ENCODE results near the gene STXBP2. TPM values are rescaled to one million over a fixed set of nuclear protein-coding genes. Genes with fewer than 3 reads are reported as not detected.

Gene STXBP2
- total and polyA plus RNA-seq, 4 donors = 80.3 to 455 (median 195) TPM

- Histone ChIP-seq H3K4me3 (no peak overlapping the region), H3K4me1 (ENCODE audit: control insufficient read depth in 5 of 5, insufficient read depth in 5 of 5, low read length in 5 of 5) (peaks cover 4 to 12% (median 7%) of the 10 kb centered on the region in 5 donors), H3K27me3 (ENCODE audit: control insufficient read depth in 3 of 3, insufficient read depth in 3 of 3, low read length in 2 of 3) (no peaks in the 10 kb centered on the region), H3K36me3 (ENCODE audit: control insufficient read depth in 4 of 4, insufficient read depth in 4 of 4, low read length in 4 of 4) (peaks cover 20 to 69% (median 25%) of the 10 kb centered on the region in 4 donors), H3K27ac (ENCODE audit: low read depth in 1 of 2, low read length in 1 of 2) (no peak overlapping the region), H3K9ac (ENCODE audit: insufficient read depth in 1 of 2, low read length in 2 of 2) (no peak overlapping the region), H3K9me3 (ENCODE audit: control insufficient read depth in 4 of 4, insufficient read depth in 3 of 4, low read length in 3 of 4) (no peaks in the 10 kb centered on the region)
- DNase-seq = no peak
- no peak for ATAC-seq (ENCODE audit: insufficient read depth, low FRiP score)
- 93% methylated on average over 17 of the region's 17 CpGs for WGBS, 2 donors
- no peak for TF ChIP-seq CTCF (IDR thresholded peaks at IDR 0.05; ENCODE audit: control extremely low read depth, extremely low read depth)
Measured at GRCh38 chr19:7624810-7625209, 12.1 kb upstream of the STXBP2 start.

- Histone ChIP-seq H3K27ac (ENCODE audit: low read depth in 1 of 2, low read length in 1 of 2) (no peak overlapping the region), H3K27me3 (ENCODE audit: control insufficient read depth in 3 of 3, insufficient read depth in 3 of 3, low read length in 2 of 3) (no peaks in the 10 kb centered on the region), H3K9me3 (ENCODE audit: control insufficient read depth in 4 of 4, insufficient read depth in 3 of 4, low read length in 3 of 4) (no peaks in the 10 kb centered on the region), H3K4me3 (no peak overlapping the region), H3K4me1 (ENCODE audit: control insufficient read depth in 5 of 5, insufficient read depth in 5 of 5, low read length in 5 of 5) (peaks cover 7 to 18% (median 11%) of the 10 kb centered on the region in 5 donors), H3K9ac (ENCODE audit: insufficient read depth in 1 of 2, low read length in 2 of 2) (no peak overlapping the region), H3K36me3 (ENCODE audit: control insufficient read depth in 4 of 4, insufficient read depth in 4 of 4, low read length in 4 of 4) (peaks cover 14 to 59% (median 25%) of the 10 kb centered on the region in 4 donors)
- DNase-seq = no peak
- WGBS, 2 donors = 97 to 98% methylated on average over 31 to 34 of the region's 34 CpGs
- no peak for TF ChIP-seq CTCF (IDR thresholded peaks at IDR 0.05; ENCODE audit: control extremely low read depth, extremely low read depth)
- ATAC-seq (ENCODE audit: insufficient read depth, low FRiP score) = no peak
Measured at GRCh38 chr19:7625763-7626372, 11.0 kb upstream of the STXBP2 start.

GRCh38 chr19:7627166-7627565, 9.7 kb upstream of the STXBP2 start:
- 96% methylated on average over 22 to 24 of the region's 24 CpGs for WGBS, 2 donors

More at GRCh38 chr19:7627166-7627565, 9.7 kb upstream of the STXBP2 start:
- no peaks in the 10 kb centered on the region for H3K27me3 ChIP-seq (ENCODE audit: control insufficient read depth in 3 of 3, insufficient read depth in 3 of 3, low read length in 2 of 3)
- no peak overlapping the region for H3K27ac ChIP-seq (ENCODE audit: low read depth in 1 of 2, low read length in 1 of 2)
- H3K4me3 ChIP-seq = no peak overlapping the region
- peaks cover 7 to 19% (median 12%) of the 10 kb centered on the region in 5 donors for H3K4me1 ChIP-seq (ENCODE audit: control insufficient read depth in 5 of 5, insufficient read depth in 5 of 5, low read length in 5 of 5)
- ATAC-seq (ENCODE audit: insufficient read depth, low FRiP score) (no peak), DNase-seq (no peak)
- no peak overlapping the region for H3K9ac ChIP-seq (ENCODE audit: insufficient read depth in 1 of 2, low read length in 2 of 2)
- no peaks in the 10 kb centered on the region for H3K9me3 ChIP-seq (ENCODE audit: control insufficient read depth in 4 of 4, insufficient read depth in 3 of 4, low read length in 3 of 4)
- H3K36me3 ChIP-seq (ENCODE audit: control insufficient read depth in 4 of 4, insufficient read depth in 4 of 4, low read length in 4 of 4) = peaks cover 4 to 50% (median 17%) of the 10 kb centered on the region in 4 donors
- no peak for TF ChIP-seq CTCF (IDR thresholded peaks at IDR 0.05; ENCODE audit: control extremely low read depth, extremely low read depth)
